ENCODE data around the gene CENPP. TPM values are rescaled to one million over a fixed set of nuclear protein-coding genes. Genes with fewer than 3 reads are reported as not detected.

The CENPP gene
- total RNA-seq, 1 experiment from 2014 or later = 19.6 TPM

DNA sequence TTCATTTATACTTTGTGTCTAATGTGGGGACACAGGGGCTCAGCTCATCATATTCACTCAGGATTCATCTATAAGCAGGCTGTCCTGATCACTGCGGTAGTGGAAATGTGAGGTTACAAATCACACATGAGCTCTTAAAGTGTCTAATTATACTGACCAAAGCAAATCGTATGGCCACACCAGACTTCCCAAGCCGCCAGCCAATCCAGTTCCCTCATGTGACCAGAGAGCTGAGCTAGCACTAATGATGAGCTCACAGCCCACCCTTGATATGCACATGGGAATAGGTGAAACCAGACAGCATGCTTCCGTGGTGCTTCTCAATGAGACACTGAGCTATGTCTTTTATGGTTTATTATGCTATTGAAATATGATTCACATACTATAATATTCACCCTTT, 192.4 kb downstream of the CENPP start:
- in situ Hi-C loops (cut with HindIII; ENCODE audit: low sequenced_read_pairs) = no loop called here
- no peak for DNase-seq (ENCODE audit: low spot score)

DNA sequence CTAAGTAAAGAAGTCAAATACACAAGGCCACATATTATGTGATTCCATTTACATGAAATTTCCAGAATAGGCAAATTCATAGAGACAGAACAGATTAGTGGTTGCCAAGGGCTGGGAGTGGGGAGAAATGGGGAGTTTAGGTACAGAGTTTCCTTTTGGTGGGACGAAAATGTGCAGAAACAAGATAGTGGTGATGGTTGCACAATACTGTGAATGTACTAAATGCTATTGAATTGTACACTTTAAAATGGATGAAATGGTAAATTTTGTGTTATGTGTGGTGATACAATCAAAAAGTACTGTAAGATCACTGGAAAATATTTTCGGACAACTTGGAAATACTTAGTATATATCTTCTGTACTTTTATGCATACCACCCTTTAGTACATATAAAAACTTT, 195.1 kb downstream of the CENPP start:
- in situ Hi-C loops (cut with HindIII; ENCODE audit: low sequenced_read_pairs) = no loop called here
- DNase-seq (ENCODE audit: low spot score) = no peak

DNA sequence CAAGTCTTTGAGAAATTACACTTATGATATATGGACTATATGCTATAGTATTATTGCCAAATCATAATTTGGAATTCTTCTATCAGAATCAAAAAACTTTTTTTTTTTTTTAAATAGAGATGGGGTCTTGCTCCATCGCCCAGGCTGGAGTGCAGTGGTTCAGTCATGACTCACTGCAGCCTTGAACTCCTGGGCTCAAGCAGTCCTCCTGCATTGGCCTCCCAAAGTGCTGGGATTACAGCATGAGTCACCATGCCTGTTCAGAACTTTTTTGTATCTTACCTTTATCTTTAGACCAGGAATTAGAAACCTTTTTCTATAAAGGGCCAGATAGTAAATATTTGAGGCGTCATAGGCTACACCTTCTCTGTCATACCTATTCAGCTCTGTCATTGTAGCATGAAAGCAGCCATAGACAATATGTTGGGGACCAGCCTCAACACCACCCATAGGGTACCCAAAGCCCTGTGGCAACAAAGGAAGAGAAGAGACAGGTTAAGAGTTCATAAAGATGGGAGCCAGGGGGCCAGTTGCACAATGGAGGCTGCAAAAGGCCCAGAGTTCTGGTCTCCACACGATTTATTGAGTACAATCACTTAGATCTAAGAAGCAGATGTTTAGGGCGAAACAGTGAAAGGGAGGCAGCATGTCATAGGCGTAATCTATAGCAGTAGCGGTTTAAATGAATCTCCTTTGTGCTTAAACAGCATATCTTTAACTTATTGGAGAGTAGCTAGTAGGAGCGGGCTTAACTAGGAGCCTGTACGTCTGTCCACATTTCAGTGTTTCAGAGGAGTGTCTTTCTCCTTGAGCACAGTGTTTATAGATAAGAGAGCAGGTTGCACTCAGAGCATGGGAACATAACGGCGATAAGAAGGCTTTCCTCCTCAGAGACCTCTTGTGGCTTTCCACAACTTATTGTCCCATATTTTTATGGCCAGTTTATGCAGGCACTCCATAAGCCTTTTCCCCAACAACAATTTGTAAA, 197.5 kb downstream of the CENPP start:
- in situ Hi-C loops (cut with HindIII; ENCODE audit: low sequenced_read_pairs) = no loop called here
- DNase-seq (ENCODE audit: low spot score) = no peak

DNA sequence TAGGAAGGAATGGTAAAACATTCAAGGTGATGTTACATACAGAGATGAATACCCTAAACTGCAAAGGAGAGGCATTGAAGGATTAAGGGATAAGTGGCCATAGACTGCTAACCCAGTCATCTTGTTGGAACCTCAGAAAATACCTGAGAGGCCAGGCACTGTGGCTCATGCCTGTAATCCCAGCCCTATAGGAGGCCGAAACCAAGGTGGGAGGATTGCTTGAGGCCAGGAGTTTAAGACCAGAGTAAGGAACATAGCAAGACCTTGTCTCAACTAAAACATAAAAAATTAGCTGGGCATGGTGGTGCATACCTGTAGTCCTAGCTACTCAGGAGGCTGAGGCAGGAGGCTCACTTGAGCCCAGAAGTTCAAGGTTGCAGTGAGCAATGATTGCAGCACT, 199.1 kb downstream of the CENPP start:
- in situ Hi-C loops (cut with HindIII; ENCODE audit: low sequenced_read_pairs) = no loop called here
- DNase-seq (ENCODE audit: low spot score) = no peak

DNA sequence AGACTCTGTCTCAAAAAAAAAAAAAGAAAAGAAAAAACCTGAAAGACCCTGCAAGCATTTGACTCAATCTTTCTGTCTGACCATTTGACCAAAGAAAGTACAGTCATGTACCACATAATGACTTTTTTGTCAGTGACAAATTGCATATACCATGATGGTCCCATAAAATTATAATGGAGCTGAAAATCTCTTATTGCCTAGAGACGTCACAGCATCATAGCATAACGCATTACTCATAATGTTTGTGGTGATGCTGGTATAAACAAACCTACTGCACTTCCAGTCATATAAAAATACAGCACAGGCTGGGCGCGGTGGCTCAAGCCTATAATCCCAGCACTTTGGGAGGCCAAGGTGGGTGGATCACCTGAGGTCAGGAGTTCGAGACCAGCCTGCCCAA, 199.6 kb downstream of the CENPP start:
- DNase-seq (ENCODE audit: low spot score) = no peak
- in situ Hi-C loops (cut with HindIII; ENCODE audit: low sequenced_read_pairs) = no loop called here

DNA sequence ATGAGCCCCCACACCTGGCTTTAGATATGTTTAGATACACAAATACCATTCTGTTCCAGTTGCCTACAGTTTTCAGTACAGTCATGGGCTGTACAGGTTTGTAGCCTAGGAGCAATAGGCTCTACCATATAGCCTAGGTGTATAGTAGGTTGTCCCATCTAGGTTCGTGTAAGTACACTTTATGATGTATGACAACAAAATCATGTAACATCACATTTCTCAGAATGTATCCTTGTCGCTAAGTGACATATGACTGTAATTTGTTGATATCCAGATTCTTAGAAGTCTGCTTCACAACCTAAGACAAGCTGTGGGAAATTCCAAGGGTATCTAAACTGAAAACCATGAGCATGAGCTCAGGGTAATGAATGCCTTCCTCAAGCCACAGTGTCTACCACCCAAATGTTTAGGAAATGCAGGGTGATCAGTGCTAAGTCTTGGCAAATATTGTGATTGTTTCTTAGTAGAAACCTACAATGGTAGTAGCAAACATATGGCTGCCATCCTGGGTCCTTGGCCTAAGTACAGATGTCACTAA, 201.6 kb downstream of the CENPP start:
- in situ Hi-C loops (cut with HindIII; ENCODE audit: low sequenced_read_pairs) = no loop called here

DNA sequence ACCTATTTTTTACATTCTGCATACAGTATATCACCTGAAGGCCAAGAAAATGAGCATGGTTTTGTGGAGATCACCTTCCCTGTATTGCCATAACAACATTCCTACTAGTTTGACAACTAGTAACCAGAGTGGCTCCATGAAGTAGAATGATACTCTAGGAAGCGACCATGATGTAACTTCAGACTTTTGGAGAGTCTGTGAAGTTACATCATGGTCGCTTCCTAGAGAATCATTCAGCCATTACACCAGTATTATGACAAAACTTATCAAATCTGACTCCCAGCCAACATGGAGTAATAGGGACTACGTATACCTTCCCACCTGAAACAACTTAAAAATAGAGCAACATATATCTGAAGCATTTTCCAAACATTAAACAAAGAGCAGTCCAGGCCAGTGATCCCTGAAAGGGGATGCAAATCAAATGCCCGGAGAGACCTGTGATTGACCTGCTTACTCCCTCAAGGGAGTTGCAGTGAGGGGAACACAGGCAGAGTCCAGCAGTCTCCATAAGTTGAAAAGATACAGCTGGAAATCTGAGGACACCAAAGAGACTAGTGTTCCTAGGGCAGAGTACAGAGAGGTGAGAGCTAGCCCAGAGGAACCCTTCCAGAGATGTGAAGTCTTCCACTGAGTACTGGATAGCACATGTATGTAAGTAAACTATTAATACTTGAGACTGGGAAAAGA, 202.2 kb downstream of the CENPP start:
- DNase-seq (ENCODE audit: low spot score) = no peak
- in situ Hi-C loops (cut with HindIII; ENCODE audit: low sequenced_read_pairs) = no loop called here

More for the DNA sequence above, 201.6 kb downstream of the CENPP start:
- DNase-seq (ENCODE audit: low spot score) = no peak

DNA sequence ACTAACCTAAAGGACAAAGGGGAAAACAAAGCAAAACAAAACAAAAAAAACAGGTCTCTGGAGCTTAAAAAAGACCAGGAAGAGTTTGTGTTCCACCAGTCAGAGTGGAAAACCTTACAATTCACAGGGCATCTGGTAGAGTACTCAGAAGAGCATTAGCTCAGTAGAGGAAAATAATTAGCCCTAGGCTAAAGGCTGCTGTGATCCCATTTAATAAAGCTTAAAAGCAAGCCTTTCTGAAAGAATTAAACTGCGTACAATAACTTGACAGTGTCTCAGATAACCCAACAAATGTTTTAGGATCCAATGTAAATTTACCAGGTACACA, 202.7 kb downstream of the CENPP start:
- no peak for DNase-seq (ENCODE audit: low spot score)
- in situ Hi-C loops (cut with HindIII; ENCODE audit: low sequenced_read_pairs) = no loop called here

DNA sequence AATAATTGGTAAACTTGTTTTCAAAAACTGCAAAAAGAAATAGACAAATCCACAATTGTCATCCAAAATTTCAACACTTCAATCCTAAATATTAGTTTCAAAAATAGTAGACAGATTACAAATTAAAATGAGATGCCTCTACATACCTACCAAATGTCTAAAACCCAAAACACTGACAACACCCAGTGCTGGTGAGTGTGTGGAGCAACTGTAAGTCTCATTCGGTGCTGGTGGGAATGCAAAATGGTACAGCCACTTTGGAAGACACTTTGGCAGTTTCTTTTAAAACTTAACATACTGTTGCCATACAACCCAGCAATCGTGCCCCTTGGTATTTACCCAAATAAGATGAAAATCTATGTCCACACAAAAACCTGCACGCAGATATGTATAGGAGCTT, 203.4 kb downstream of the CENPP start:
- in situ Hi-C loops (cut with HindIII; ENCODE audit: low sequenced_read_pairs) = no loop called here
- no peak for DNase-seq (ENCODE audit: low spot score)

DNA sequence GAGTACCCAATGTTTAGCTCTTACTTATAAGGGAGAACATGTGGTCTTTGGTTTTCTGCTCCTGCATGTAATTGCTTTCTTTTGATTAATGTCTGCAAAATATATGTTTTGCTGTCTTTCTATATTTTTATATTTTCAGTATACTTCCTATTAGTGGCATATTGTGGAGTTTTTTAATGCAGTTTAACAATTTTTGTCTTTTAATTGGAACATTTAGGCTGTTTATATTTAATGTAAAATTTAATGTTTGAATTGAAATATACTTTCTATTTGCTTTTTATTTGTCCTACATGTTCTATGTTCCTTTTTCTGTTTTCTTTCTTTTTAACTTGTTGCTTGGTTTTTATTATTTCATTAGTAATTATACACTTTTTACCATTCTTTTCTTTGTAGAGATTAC, 205.1 kb downstream of the CENPP start:
- DNase-seq (ENCODE audit: low spot score) = no peak
- in situ Hi-C loops (cut with HindIII; ENCODE audit: low sequenced_read_pairs) = no loop called here

DNA sequence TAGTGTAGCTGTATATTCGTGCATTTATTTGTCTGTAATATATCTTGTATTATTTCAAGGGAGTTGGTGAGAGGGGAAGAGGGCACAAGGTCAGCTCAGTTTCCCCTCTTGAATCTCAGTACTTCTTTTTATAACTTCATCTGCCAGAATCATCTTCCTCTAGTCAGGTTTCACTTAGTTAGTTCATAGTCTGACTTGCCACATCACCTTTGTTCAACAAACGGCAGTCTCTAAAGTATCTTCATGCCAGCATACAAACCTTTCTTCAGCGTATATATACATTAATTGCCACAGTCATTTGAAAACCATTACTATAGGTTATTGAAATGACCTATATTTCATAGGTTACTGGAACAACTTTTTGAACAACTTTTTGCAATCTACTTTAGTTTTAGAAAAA, 208.5 kb downstream of the CENPP start:
- DNase-seq (ENCODE audit: low spot score) = no peak
- in situ Hi-C loops (cut with HindIII; ENCODE audit: low sequenced_read_pairs) = no loop called here

DNA sequence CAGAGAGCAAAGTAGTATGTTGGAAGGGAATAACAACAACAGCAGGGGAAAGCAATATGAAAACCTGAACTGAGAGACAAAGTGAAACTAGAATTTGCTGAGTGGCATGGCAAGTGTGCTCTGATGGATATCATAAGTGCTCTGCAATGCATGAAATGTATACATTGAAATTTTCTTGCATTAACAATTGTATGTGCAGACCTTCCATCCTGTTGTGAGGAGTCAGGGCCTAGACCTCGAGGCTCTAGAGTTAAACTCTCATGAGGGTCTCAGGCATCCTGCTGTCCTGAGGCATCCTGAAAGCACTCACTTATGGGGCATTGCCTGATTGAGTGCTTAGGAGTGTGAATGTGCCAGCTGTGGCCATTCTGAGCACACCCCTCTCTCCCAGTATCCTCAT, 208.9 kb downstream of the CENPP start:
- in situ Hi-C loops (cut with HindIII; ENCODE audit: low sequenced_read_pairs) = no loop called here
- DNase-seq (ENCODE audit: low spot score) = no peak

DNA sequence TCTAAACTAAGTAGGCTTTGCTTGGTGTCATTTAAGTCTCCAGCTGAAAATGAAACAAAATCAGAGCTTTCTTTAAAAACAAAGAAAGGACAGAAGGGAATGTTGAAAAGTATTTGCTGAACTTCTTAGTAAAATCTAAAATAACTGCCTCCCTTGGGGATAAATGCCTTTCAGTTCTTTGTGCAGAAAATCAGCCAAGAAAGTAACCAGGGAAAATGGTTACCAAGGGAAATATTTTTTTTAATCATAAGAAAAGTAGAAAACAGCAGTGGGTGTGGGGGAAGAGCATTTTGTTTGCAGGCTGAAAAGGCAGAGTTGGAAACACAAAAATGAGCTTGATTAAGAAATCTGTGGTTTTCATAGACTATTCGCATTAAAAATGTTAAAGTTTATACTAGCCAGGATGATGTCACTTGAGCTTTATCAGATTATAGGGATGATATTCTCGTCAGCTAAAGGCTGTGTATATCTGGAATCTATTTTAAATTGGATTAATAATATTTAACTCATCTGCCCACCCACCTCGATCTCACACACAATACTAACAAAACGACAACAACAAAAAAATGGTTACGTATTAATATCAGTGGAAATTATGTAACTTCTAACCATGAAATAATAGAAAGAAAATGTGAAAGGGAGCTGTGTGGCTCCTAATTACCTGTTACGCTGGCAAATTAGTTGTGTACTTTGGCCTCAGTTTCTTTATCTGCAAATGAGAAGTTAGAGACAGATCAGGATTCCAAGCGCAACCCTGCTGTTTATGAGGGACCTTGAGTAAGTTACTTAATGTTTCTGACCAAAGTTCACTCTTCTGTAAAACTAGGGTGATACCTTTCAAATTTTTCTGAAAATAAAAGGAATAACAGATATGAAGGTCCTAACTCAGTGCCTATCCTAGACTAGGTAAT, 210.4 kb downstream of the CENPP start, which contains the start of gene ECM2:
TSS of gene ECM2 (minus strand) at position 51 of the 911 bp plus-strand sequence. CDS start 13,124 bp downstream, outside the sequence.
- no peak for DNase-seq (ENCODE audit: low spot score)
- in situ Hi-C loops (cut with HindIII; ENCODE audit: low sequenced_read_pairs) = no loop called here

DNA sequence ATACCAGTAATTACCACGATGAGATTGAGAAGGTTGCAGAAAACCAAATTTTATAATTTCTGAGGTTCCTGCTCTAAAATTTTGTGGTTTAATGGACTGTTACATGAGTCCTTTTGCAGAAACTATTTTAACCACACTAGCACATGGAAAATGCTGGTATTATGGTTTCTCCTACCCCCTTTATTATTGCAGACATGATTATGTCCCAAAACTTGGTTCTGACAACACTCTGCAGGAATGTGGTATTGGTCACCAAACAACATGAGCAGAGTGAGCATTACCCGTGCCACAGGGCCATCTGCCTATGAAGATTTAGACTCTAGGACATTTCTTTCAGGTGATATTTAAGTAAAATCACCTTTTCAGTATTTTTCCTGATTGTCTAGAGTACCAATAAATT, 212.8 kb downstream of the CENPP start:
- no peak for DNase-seq (ENCODE audit: low spot score)
- in situ Hi-C loops (cut with HindIII; ENCODE audit: low sequenced_read_pairs) = no loop called here

DNA sequence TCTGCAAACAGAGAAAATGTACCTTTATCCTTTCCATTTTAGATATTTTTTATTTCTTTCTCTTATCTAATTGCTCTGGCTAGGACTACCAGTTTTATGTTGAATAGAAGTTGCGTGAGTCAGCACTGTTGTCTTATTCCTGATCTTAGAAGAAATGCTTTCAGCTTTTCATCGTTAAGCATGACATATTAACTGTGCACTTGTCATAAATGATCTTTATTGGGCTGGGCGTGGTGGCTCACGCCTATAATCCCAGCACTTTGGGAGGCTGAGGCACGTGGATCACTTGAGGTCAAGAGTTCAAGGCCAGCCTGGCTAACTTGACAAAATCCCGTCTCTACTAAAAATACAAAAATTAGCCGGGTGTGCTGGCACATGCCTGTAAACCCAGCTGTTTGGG, 218.2 kb downstream of the CENPP start:
- no peak for DNase-seq (ENCODE audit: low spot score)
- in situ Hi-C loops (cut with HindIII; ENCODE audit: low sequenced_read_pairs) = no loop called here

DNA sequence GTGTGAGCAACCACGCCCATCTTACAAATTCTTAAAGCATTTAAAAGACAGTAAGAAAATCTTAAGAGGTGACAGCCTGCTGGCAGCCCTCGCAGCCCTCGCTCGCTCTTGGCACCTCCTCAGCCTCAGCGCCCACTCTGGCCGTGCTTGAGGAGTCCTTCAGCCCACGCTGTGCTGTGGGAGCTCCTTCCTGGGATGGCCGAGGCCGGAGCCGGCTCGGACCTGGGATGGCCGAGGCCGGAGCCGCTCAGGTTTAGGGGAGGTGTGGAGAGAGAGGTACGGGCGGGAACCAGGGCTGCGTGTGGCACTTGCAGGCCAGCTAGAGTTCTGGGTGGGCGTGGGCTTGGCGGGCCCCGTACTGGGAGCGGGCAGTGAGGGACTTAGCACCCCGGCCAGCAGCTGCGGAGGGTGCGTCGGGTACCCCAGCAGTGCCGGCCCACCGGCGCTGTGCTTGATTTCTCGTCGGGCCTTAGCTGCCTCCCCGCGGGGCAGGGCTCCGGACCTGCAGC, 219.3 kb downstream of the CENPP start:
- DNase-seq (ENCODE audit: low spot score) = no peak
- in situ Hi-C loops (cut with HindIII; ENCODE audit: low sequenced_read_pairs) = no loop called here

DNA sequence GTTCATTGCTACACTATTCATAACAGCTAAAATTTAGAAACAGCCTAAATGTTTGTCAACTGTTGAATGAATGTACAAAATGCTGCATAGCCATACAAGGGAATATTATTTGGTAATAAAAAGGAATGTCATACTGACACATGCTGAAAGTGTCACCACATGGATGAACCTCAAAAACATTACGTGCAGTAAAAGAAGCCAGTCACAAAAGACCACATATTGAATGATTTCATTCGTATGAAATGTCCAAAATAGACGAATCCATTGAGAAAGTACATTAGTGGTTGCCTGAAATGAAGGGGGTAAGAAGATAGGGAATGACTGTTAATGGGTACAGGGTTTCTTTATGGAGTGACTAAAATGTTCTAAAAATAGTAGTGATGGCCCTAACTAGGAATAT, 221.6 kb downstream of the CENPP start:
- in situ Hi-C loops (cut with HindIII; ENCODE audit: low sequenced_read_pairs) = no loop called here
- DNase-seq (ENCODE audit: low spot score) = no peak

DNA sequence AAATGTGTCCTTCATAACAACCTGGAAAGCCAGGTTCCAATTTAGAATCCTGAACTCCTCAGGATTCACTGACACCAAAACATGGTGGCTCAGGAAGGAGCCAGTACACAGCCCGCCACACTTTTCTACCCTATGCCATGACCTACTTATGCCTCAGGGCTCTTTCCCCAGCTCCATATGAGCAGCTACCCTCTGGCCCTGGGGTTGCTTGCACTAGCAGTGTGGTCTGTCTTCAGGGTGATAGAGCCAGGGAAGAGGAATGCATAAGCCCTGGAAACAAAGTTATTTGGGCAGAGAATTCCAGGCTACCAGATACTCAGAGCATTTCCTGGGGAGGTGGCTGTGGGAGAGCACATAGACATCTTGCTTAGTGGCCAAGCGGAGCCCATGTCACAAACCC, 225.0 kb downstream of the CENPP start:
- DNase-seq (ENCODE audit: low spot score) = no peak
- in situ Hi-C loops (cut with HindIII; ENCODE audit: low sequenced_read_pairs) = no loop called here
